ENCODE results near the gene FRMD4B. TPM values are rescaled to one million over a fixed set of nuclear protein-coding genes. Genes with fewer than 3 reads are reported as not detected.

Gene FRMD4B
- total RNA-seq, 2 donors from 2014 or later: 27.6 to 37.4 TPM

DNA sequence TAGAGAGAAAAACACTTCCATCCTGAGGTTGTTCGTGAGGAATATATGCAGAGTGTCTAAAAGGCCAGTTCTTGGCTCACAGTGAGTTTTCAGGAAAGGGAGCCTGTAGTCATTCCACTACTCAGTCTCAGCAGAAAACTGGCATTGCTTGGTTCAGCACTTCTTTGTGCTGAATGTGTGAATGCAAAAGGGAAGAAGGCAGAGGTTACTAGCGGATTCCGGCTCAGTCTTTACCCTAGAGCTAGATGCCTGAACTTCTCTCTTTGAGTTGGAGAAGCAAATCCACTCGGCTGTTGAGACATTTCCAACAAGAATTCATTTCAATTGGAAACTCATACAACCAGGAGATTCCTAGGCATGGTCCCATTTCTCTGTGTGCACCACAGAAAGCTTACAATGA, 23.1 kb upstream of the FRMD4B start:
- intact Hi-C loops (cut with DNase I, micrococcal nuclease): no loop called here
- ATAC-seq: no peak
- DNase-seq: no peak

DNA sequence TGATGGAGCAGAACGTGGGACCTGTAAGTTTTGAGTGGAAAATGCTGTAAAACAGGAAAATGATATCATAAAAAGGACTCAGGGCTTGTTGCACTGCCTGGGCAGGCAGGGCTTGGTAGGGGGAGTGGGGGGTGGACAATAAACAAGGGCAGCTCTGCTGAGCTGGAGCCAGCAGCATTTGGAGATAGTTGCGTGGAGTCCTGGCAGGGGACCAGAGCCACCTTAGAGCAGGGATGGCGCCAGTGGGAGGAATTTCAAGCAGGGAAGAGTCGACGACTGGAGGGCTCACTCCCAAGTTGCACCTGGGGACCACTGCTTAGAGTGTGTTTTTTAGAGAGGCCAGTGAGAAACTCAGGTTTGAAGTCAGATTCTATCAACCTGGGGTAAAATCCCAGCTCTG, 22.7 kb upstream of the FRMD4B start:
- ATAC-seq (no peak), DNase-seq (no peak)
- intact Hi-C loops (cut with DNase I, micrococcal nuclease): no loop called here

DNA sequence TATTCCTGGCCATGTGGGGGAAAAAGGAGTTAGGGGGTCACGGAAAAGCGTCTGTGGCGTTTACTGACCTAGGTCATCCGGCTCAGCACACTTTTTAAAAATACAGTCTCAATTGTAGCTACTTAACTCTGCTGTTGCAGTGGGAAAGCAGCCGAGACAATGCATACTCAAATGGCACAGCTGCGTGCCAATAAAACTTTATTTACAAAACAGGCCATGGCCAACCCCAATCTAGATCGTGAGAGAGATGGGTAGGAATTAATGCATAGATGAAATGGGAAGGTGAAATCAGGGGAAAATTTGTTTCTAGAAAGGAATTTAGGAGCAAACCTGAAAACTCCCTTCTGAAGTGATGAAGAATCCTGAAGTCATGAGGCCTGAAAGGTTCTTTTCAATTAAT, 22.0 kb upstream of the FRMD4B start:
- ATAC-seq (no peak), DNase-seq (no peak)
- intact Hi-C loops (cut with DNase I, micrococcal nuclease): no loop called here

DNA sequence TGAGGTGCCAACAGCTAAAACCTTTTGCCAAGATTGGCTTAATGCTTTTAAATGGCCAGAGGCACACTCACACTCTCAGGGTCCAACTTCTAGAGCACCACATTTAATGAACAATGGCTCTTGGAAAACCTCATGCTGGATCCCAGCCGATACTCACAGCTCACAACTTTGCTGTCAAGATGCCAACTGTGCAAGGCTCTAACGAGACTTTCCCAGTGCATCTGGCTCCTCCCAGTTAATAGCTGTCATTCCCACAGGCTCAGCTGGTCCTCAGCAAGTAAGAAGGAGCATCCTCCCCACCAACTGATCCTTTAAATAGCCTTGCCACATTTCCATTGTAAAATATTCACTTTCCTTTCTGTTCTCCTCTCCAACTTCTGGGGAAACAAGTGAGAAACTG, 20.3 kb upstream of the FRMD4B start:
- no peak for DNase-seq
- intact Hi-C loops (cut with DNase I, micrococcal nuclease): no loop called here
- no peak for ATAC-seq

DNA sequence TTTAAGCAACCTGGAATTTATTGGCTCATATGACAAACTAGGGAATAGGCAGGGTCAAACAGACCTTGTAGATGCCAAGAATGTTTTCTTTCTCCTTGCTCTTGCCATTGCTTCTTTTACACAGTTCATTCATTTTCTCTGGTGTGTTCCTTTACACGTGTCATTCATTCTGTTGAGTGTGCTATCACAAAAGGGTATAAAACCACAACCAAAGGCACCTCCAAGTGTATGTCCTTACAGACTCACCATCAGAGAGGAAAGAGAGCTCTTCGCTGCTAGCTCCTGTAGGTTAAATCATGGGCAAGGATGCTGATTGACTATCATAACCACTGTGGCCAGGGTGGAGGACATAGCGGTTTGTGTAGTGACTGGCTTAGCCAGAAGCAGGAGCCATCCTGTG, 19.2 kb upstream of the FRMD4B start:
- ATAC-seq (no peak), DNase-seq (no peak)
- intact Hi-C loops (cut with DNase I, micrococcal nuclease): no loop called here

DNA sequence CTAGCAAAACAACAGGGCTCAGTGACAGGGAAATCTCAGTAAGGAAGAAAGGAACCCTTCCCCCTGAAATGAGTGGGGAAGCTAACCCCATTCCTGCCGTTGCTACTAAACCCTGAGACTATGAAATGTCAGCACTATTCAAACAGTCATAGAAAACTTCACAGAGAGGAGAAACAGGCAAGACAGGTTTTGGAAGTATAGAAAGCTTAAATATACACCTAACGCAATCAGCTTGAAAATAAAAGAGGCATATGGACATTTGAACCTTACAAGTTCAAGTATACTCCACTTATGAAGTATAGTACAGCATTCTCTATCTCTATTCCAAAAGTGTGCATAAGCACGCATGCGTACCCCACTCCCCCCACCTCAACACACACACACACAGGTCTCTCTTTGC, 17.6 kb upstream of the FRMD4B start:
- intact Hi-C loops (cut with DNase I, micrococcal nuclease): no loop called here
- DNase-seq: no peak
- peak; percentile 91 for ATAC-seq

DNA sequence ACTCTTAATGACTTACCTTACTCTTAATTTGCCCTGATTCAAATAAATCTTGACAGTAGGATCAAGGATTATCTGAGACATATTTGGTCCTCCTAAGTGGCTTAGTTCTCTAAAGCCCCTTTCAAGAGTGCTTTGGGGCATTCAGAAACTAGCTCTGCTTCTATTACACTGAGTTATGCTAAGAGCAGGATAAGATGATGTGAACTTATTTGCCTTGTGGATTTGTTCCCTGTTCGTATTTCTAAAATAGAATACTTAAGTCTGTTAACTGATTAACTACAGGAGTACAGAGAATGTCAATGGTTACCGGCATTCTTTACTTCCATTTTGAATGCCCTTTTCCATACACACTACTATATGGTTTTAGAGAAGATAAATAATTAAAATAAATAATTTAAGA, 14.8 kb upstream of the FRMD4B start:
- intact Hi-C loops (cut with DNase I, micrococcal nuclease): no loop called here
- ATAC-seq: no peak

DNA sequence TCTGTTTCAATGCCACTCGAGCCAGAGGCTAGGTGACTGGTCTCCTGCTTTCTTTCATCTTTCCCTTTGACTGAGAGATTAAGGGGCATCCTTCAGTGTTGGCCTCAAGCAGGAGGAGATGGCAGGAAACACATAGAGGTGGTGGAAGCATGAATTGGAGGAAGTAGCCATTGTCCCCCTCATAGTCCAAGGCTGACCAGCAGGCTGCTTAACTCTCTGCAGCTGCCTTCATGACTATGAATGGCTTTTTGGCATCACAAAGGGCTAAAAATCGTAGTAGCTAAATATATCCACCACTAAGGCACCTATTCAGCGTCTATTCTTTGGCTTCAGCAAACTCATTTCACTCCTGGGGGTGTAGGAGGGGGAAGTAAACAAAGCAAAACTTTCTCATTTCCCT, 7.0 kb upstream of the FRMD4B start:
- intact Hi-C loops (cut with DNase I, micrococcal nuclease): no loop called here
- no peak for ATAC-seq

More for the DNA sequence above, 14.8 kb upstream of the FRMD4B start:
- DNase-seq: no peak

DNA sequence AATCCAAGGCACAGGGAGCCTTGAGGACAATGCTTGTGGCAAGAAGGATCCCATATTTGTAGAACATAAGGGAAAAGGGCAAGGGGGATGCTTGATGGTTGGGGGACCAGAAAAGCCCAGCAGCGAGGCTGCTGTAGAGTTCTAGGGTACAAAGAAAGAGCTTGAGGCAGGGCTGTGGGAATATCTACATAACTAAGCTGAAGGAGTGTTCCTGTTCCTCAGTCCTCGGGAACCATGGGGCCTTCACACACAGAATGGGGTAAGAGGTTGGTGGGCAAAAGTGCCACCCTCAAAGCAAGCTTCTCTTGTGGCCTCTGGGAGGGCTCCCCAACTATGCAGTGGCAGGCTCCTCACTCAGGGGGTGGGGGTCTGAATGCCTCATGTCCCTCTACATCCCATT, 6.5 kb upstream of the FRMD4B start:
- ATAC-seq (no peak), DNase-seq (no peak)
- intact Hi-C loops (cut with DNase I, micrococcal nuclease): no loop called here

More for the DNA sequence above, 7.0 kb upstream of the FRMD4B start:
- DNase-seq: no peak

DNA sequence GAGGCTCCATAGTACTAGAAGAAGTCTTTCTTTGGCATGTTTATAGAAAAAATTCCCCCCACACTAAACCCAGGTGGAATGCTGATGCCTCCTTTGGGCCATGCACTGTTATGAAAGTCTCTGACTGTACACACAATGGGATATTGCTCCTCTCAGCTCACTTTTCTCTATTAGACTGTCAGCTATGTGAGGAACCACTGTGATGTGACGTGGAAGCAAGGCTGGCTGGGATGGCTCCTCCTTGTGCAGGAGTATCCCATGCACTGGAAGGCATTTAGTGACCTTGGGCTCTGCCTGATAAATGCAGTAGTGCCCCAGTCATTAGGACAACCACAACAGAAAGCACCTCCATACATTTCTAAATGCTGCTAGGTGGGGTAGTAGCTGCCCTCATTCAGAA, 5.7 kb upstream of the FRMD4B start:
- intact Hi-C loops (cut with DNase I, micrococcal nuclease): no loop called here
- no peak for DNase-seq
- ATAC-seq: no peak

DNA sequence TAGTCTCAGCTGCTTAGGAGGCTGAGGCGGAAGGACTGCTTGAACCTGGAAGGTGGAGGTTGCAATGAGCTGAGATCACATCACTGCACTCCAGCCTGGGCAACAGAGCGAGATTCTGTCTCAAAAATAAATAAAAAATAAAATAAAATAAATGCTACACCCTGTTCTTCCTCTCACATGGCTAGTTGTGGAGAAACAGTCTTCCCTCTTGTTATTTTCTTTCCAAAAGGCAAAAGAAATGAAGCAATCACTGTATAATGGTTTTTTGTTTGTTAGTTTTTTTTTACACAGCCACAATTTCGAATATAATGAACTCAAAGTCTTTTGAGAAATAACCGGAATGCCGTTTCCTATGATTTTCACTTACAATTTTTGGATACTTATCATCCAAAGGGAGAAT, 4.9 kb upstream of the FRMD4B start:
- ATAC-seq (no peak), DNase-seq (no peak)
- intact Hi-C loops (cut with DNase I, micrococcal nuclease): no loop called here

DNA sequence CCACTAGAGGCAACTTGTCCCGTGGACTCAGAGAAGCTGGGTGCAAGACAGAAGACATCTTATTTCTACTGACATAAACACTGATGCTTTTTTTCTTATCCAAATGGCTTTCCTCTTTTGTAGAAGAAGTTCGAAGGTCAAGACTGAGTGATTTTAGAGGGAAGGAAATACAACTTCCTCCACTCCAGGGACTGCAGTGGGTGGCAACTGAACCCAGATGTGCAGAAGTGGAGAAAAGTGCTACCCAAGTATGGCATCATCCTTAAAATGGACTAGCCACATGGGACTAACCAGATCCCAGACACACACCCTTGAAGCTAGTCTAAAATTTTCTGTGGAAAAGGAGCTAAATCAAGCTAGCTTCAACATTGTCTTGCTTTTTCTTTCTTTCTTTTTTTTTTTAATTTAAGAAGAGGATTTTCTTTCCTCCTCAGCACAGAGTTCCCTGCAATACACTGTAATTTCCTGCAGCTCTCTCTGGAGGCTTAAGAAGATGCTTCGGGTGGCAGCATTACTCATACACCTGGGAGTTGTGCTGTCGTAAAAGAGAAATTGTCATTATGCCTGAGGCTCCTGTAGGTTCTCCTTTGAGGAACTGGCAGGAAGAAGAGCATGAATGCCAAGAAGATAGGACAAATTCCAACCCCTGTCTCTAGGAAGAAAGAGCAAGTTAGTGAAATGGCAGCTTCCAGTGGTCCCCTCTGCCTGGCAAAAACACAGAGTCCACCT, 3.8 kb upstream of the FRMD4B start:
- intact Hi-C loops (cut with DNase I, micrococcal nuclease): no loop called here
- no peak for DNase-seq
- peak; percentile 61 for ATAC-seq

DNA sequence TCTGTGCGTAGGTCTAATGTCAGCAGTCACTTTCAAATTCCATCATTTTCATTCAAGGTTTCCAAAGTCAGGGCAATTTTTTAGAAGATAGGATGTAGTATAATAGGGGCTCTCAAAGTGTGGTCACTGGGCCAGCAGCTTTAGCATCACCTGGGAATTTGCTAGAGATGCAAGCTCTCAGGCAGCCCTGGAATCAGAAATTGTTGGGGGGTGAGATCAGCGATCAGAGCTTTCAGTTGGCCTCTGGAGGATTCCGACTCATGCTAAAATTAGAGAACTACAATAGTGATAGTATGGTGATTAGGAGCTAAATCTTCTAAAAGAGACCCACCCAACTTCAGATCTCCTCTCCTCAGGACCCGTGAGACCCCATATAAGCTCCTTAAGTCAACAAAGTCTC, 2.4 kb upstream of the FRMD4B start:
- intact Hi-C loops (cut with DNase I, micrococcal nuclease): no loop called here
- DNase-seq: no peak
- no peak for ATAC-seq

DNA sequence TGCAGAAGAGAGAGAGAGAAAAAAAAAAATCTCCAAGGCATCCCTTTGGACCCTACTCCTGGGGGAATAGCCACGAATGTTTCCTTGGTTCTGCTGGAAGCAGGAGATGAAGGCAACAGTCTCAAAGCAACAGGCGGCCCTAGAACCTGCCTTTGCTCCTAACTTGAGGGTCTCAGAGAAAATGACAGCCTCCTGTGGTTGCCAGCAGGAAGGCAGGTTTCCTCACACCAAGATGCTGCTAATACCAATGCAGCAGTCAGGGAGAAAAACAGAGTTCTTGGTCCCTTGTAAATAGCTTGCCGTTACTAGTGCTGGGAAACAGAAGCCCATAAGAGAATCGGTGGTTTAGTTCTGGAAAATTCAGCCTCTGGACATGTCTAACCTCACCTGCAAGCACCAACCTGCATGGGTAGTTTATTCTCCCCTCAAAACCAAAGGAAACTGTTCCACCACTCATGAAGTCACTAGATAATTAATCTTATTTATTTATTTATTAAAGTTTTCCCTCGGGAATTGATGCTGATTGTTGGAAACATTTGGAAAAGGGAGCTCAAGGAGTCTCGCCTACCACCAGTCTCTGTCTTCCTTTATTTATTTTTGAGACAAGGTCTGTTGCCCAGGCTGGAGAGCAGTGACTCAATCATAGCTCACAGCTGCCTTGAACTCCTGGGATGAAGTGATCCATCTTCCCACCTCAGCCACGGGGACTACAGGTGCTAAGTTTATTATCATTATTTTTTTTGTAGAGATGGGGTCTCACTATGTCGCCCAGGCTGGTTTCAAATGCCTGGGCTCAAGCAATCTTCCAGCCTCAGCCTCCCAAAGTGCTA, 883 bp upstream of the FRMD4B start:
- intact Hi-C loops (cut with DNase I, micrococcal nuclease): no loop called here
- DNase-seq: no peak

DNA sequence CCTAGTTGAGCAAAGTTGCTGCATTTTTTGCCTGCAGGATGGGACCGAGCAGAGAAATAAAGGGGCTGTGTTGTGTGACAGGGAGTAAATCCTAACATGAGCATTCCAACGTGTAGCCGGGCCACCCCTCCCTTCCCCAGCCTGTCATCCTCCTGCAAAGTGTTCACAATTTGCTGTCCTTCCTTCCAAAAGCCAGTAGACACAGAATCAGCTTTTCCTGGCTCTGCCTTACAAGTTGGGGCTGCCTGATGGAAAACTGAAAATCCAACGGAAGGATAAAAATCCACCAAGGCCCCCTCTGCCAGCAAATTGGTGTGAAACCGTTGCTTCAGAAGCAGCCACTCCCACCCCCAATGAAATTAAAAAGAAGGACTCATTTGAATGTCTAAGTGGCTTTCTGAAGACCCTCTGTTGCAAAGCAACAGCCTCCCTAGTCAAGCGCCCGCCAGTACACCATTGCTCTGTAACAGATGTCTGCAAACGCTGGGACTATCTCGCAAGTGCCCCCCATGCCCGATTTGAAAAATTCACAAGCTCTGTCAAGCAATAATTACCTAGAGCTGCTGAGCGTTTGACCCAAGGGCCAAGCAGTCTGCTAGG, 665 bp downstream of the FRMD4B start:
- DNase-seq (no peak), ATAC-seq (no peak)
- intact Hi-C loops (cut with DNase I, micrococcal nuclease): no loop called here

More for the DNA sequence above, 883 bp upstream of the FRMD4B start:
- ATAC-seq: no peak

DNA sequence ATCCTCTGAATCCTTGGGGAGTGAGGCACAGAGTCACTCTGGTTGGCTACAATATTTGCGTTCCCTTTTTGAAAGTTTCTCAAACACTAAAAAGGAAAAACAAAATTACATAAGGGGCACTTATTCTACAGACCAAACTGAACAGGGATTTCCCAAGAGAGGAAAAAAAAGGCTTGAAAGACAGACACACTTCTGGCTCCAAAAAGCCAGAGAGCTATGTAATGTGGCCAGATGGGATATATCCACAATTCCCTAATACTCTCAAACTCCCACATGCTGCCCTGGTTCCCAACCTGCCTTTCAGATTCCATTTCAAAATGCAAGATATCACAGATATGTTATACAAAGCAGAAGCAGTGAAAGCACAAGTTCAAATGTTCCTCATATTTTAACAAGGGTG, 1.6 kb downstream of the FRMD4B start:
- intact Hi-C loops (cut with DNase I, micrococcal nuclease): no loop called here
- no peak for DNase-seq
- ATAC-seq: no peak

DNA sequence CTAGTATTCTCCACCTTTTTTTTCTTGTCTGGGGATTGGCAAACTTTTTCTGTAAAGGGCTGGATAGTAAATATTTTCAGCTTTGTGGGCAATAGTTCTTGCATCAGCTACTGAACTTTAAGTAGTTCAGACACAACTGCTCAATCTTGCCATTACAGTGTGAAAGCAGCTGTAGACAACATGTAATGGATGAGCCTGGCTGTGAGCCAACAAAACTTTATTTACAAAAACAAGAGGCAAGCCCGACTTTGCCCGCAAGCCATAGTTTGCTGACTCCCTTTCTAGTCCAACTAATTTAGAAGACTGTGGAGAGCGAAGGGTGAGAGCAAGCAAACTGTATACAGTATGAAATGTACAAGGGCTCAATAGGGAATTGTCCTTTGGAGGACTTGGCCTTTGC, 6.2 kb downstream of the FRMD4B start:
- DNase-seq (no peak), ATAC-seq (no peak)
- intact Hi-C loops (cut with DNase I, micrococcal nuclease): no loop called here

DNA sequence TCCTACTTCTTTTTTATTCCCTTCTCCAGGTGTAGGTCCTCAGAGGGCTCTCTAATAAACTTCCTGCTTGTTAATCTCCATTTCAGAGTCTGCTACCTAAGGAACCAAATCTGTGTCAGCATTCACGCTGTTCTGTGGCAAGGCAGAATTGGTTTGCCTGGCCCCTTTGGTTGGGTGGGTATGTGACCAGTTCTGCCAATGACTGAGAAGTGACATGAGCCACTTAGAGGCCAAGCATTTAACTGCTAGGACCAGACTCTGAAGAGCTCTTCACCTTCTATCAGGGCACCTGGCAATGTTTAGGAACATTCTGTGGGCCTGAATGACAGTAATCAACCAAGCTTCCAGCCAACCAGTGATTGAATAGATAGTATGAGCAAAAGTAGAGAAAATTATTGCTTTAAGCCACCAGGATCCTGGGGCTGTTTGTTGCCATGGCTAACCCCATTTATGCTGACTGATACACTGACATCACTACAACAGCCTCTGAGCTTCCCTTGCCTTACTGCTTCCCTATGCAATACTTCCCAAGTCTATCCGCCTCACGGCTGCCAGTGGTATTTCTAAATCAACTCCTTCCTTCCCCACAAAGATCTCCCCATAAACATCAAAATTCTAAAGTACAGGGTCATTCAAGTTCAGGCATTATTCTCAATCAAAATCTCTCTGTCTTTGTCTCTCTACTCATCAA, 7.6 kb downstream of the FRMD4B start:
- DNase-seq: no peak
- no peak for ATAC-seq
- intact Hi-C loops (cut with DNase I, micrococcal nuclease): no loop called here

DNA sequence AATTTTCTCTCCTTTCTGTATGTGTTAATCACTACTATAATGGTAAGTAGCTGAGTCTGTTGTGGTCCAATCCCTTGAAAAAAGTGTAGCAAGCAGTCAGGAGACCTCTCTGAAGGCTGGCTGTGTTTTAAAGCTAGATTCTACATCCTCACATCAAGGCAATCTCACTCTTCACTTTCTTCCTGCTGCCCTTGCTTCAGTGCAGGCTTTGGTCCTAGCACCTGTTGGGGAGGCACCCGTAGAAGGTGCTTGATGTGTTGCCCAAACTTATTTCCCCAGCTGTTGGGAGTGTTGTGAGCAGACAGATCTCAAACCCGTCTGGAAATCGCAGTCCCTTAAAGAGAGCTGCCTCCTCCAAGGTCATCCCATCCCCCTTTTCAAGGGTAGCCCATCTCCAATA, 8.6 kb downstream of the FRMD4B start:
- DNase-seq: no peak

DNA sequence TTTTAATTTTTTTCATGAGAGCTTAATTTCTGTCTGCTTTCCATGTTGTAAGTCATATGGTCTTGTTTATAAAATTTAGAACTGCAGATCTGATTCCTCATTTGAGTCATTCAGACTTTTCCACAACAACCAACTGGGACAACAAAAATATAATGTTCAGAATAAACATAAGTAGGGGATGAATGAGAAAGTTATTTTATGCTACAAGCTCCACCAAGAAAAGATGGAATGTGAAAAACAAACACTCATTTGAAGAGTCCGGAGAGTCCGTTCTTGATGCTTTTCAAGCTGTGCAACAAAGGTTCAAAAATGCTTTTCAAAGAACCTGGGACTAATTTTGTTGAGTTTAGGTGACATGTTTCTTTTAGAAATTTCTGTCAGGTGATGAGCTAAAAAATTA, 9.2 kb downstream of the FRMD4B start:
- ATAC-seq: no peak
- intact Hi-C loops (cut with DNase I, micrococcal nuclease): no loop called here
- no peak for DNase-seq

More for the DNA sequence above, 8.6 kb downstream of the FRMD4B start:
- no peak for ATAC-seq
- intact Hi-C loops (cut with DNase I, micrococcal nuclease): no loop called here

Measured in left colon (tissue), 2 donors.